ENCODE data around the gene DCTN2.

DNA sequence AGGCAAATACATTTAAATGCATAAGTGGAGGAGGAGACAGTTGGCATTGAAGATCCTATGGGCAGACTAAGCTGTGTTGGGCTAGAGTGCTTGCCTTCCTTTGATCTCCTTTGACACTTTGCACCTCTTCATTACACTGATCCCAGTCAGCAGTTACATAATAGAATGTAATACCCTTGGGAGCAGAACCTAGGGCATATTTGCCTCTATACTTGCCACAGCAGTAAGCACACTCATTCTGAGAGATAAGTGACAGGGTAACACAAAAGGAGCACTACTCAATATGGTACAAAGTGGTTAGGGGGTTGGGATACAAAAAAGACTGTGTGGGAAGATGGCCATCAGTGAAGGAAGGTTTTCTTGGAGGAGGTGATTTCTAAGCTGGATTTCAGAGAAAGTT lies 50.2 kb downstream of the DCTN2 start:
- no peak for TF ChIP-seq RXRA (IDR thresholded peaks at IDR 0.05)
- no peak for TF ChIP-seq JUND (IDR thresholded peaks at IDR 0.05)
